Activated CD4-positive, alpha-beta T cell treated with anti-CD3 and anti-CD28 coated beads, Interleukin-2, amount 50 U/mL, for 48 hours (primary cell): ENCODE results near the gene MAFB.

ENCODE experiments used
- DNase-seq, 2 experiments: peaks; one replicate each; pipeline ENCODE4 v3.0.0-alpha.2; 2020

The MAFB gene

DNA sequence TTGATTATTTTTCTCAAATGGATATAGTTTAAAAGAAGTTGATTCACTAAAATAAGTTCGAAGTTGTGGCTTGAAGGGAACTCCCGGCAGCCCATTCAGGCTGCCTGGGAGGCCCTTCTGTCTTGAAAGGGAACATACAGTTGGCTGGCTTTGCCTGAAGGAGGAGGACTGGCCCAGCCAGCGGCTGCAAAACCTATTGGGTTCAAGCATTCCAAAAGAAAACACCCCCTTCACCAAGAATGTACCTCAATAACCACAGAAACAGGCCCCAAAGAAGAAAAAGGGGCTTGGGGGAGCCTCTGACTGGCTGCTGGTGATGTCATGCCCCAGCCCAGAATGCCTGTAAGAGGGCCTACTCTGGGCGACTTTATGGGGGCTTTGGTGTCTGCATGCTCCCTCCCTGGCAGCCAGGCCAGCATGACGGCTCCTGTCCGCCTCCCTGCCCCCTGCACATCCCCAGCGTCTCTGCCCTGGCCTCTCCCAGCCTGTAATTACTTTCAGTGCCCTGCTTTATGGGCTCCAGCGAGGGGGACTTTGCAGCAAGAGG, 36.5 kb downstream of the MAFB start:
- DNase-seq, result no peak

DNA sequence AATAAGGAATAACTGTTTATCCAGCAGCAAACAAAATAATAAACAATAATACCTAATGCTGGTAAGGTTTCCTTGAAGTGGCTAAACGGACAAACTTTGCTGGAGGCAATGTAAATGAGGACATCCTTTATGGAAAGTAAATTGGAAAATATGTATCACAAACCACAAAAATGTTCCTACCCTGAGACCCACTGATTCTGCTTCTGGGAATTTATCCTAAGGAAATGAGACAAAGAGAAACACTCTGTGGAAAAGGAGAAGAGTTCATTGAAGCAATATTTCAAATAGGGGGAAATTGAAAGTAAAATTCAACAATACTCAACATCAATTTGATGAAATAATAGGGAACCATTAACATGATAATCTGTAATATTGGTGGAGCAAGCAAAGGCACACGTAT, 37.9 kb downstream of the MAFB start:
- no peak for DNase-seq

DNA sequence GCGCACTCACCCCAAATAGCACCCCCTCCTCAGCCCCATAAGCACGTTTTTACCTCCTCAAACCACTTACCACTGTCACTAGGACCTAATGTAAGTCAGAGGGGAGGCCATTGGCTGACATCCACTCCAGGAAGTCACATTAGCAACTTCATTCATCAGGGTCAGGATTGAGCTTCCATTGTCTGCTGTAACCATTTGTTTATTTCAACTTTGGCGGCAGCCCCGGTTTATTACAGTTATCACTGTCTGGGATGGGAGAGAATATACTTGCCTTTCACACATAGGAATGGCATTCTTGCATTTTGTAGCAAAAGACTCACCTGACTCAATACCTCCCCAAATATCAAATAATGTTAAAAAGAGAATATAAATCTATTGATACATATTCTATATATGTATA, 38.3 kb downstream of the MAFB start:
- no peak for DNase-seq

DNA sequence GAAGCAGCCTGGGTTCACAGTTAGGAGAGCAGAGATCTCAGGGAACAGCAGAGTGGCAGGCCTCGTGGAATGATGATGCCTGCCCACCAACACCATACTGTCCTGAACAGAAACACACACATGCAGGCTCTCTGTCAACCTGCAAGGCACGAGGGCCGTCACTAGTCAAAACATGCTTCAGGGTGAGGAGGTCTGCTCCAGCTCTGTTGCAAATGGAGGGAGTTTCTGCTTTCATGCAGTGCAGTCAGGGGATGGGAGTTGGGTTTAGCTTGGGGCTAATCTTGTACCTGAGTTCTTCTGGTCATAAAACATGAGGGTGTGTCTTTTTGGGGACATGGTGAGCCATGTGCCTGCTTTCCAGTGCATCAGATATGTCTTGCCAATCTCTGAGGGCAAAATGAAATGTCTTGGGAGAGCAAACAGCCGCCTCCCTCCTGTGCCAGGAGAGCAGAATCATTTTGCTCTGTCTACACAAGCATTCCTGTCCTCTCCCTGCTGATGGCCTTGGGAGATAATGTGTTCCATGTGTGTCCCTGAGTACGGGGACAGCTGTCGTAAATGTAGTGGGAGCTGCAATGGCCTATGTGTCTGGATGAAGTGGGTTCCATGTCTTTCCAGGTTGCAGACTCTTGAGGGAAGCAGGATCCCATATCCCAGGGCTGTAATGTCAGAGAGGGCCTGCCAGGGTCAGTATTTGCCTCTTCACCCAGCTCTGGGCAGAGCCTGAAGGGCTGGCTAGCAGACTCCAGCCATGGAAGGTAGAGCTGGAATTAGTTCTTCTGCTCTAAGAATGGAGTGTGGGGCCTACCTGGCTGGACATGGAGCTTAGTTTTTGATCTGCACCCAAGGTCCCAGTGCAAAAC, 40.6 kb downstream of the MAFB start:
- DNase-seq, result no peak

DNA sequence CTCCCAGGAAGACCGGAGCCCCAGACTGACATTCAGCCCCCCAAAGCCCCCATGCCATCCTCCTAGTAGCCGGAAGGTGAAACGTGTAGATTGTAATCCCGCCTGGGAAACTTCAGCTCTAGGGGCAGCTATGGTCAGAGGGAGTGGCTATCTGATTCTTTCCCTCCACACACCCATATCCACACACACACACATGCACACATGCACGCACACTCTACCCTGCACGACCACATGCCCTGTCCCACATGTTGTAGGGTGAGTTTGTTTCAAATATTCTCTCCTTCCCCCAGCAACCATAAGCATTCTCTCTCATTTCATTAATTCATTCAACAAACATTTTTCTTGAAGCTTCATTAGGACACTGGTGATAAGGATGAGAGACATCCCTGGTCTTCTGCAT, 42.2 kb downstream of the MAFB start:
- DNase-seq, result no peak

DNA sequence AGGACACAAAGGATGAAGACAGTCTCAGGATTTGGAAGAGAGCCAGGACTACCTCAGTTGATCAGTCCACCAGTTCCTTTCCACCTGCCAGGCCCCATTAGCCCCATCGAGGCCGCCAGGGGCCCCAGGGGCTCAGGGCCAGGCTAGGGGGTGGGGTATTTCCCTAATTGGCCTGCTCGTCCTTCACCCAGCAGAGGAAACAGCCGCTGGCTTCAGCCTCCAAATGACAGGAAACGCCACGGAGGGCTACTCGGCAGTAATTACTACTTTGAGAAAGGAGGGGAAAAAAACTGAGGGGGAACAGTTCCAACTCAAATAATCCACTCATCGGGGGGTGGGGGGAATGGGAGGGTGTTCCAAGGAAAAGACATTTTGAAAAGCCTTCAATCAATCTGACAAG, 42.7 kb downstream of the MAFB start:
- no peak for DNase-seq

DNA sequence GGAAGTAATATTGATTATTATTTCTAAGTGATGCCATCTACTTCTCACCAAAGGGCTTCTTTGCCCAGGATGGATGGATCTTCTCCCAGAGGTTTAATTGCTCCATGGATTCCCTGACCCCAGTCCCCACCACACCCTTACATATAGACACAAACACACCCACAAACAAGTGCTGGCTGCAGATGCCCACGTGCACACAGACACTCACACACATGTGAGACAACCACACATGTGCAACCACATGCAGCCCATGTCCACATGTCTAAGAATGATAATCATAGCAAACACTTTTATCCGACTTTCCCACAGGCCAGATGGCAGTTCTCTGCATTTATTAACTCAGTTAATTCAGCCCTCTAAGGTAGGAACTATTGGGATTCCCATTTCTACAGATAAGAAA, 44.2 kb downstream of the MAFB start:
- no peak for DNase-seq

DNA sequence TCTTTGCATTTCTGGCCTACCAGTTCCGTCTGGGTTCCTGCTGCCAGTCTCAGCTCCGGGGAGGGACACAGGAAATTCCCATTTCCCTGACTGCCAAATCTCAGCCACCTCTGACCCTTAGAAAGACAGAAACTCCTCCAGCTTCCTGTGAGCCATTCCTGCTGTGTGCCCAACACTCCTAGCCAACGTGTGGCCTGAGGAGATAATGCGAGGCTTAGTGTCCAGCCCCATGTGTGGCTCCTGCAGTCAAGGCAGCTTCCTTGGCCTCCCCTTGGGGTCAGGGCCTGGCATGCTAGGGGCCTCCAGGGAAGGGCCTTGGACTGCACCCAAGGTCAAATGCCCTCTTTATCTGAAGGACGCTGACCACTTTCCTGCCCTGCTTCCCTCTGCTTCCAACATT, 45.1 kb downstream of the MAFB start:
- no peak for DNase-seq

DNA sequence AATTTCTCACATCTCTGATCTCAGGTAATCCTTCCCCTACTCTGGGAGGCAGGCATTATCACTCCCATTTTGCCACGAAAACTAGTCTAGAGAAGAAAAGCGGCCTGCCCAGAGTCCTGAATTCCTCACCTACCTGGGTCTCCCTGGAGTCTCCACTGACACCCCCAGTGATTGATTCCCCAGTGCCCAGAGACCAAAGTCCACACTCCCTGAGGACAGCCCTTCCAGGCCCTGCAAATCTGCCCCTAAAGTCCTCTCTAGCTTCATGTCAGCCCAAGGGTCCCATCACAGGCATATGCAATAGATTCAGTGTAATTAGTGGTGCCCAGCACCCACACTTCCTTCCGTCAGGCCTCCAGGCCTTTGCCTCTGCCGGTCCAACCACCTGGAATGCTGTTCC, 47.2 kb downstream of the MAFB start:
- no peak for DNase-seq

DNA sequence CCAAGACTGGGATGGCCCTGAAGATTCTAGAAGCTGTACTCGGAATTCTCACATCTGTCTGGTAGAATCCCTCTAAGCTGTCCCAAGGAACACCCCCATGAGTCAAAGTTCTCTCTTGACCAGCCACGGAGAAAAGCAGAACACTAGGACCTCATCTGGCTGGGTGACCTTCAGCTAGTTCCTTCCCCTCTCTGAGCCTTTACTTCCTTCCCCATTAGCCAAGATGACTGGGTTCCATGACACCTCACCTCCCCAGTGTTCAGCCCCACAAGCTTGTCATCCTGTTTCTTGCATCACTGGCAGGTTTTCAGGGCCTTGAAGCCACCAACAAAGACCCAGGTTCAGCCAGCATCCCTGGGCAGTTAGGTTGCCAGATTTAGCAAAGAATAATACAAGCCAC, 47.8 kb downstream of the MAFB start:
- DNase-seq, result no peak

DNA sequence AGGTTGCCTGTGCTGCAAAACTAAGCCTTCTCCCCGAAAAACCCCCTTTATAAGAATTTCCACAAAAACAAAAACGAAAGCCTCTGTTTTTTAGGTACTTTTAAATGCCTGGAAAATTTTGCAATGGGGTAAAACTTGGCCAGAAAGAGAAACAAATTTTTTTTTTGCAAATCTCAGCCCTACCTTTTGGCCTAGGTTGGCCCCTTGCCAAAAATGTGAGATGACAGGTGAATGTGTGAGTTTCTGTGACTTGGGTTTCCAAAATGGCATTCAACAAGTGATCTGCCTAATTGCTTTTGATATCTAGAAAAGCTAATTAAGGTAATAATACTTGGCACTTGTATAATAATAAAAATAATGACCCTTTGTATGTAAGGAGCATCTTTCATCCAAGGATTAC, 48.4 kb downstream of the MAFB start:
- no peak for DNase-seq

DNA sequence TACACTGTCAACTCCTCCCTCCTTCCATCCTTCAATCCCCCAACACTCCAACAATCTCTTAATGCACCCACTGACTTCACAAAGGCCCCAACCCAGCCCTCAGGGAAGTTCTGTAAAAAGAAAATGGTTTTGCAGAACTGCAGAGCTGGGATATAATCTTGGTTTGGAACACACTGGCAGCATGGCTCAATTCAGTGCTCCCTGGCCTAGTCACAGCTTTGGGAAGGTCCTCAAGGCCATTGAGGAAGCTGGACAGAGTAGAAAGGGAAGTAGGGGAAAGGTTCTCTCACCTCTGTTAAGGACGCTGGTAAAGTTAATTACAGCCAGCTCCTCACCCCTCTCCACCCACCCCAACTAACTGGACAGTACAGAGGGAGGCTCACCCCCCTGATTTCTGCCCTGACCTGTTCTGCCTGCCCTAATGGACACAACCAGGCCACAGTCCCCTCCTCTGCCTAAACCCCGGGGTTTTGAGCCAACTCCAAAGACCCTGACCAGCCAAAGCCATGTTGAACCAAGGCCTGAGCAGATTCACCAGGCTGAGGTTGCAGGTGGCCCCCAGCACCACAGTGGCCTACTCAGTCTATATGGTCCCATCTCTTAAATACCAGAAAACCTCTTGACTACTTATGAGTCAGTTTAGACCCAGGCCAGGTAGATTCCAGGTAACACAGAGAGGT, 49.2 kb downstream of the MAFB start:
- DNase-seq, result no peak

DNA sequence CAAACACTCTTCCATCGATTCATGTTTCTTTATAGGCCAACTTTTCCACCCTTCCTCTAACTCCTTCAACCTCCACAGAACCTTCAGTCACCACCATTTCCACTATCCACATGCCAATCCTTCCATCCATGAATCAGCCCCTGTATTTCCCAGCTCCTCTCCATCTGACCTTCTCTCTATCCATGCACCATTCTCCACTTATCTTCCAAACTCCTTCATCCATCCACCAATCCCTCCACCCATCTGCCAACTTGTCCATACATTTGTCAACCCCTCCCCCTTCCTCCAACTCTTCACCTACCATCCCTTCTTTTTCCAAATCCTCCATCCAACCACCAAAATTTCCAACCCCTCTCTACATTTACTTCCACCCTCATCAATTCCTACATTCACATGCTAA, 49.9 kb downstream of the MAFB start:
- DNase-seq, result no peak

DNA sequence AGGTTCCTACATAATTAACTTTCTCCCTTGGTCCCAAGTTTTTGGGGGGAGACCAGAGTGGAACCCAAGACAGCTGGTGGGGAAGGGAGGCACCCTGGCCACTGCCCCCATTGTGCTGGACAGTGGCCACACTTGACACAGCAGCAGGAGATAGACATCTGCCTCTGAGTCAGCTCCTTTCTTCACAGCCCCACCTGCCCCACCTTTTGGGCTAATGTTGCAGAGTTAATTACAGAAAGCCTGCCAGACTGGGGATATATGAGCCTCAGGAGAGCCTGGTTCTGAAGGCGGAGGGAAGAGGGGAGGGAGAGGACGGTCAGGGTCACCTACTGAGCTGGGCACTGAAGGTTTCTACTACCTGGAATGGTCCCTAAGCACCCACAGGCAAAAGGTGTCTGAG, 50.6 kb downstream of the MAFB start:
- no peak for DNase-seq

DNA sequence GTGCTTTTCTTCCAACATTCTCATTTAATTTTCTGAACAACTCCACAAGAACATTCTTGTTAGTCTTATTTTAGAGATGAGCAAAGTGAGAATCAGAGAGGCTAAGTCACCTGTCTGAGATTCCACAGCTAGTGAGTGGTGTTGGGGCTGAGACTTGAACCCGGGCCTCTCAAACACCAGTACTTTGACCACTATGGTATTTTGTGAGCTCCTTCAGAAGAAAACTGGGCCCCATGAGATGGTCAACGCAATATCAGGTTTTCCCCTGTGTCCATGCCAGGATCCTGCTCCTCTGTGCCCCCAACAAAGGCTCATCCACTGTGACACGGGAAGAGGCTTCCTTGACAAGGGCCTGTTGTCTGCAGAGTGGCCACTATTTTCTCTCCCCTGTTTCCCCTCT, 51.9 kb downstream of the MAFB start:
- DNase-seq, result no peak

DNA sequence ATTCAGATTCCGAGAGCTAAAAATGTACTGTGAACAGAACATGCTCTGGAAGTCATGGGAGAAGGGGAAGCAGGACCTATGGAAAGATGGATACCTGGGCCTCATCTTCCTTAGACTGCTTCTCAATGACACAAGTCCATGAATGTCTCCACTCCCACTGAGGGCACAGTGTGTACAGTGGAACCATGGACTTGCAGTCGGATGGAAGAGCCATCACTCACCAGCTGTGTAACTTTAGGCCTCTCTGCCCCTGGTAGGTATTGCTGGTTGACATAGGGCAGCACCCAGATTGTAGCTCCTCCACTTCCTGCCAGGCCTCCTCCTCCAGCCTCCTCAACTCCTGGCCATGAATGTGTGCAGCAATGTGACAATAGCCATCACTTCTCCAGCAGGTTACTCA, 52.5 kb downstream of the MAFB start:
- DNase-seq, result no peak

DNA sequence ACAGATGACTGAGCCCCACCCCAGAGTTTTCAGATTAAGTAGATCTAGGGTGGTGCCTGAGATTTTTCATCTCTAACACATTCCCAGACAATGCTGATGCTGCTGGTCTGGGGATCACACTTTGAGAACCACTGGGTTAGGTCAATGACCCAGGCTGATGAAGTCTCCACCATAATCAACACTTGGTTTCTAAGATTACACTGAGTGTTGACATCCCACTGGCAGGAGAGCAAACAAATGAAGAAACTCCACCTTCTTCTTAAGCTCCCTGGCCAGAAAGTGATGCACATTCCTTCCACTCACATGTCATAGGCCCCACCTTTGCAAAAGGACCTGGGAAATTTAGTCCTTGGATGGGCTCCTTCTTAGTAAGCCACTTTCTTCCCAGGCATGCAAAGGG, 53.1 kb downstream of the MAFB start:
- no peak for DNase-seq
